ENCODE data around the gene RBM17.

- no peak for TF ChIP-seq FOXM1 (IDR thresholded peaks at IDR 0.05; ENCODE audit: borderline replicate concordance, low read depth)
- TF ChIP-seq, protein P1, sequence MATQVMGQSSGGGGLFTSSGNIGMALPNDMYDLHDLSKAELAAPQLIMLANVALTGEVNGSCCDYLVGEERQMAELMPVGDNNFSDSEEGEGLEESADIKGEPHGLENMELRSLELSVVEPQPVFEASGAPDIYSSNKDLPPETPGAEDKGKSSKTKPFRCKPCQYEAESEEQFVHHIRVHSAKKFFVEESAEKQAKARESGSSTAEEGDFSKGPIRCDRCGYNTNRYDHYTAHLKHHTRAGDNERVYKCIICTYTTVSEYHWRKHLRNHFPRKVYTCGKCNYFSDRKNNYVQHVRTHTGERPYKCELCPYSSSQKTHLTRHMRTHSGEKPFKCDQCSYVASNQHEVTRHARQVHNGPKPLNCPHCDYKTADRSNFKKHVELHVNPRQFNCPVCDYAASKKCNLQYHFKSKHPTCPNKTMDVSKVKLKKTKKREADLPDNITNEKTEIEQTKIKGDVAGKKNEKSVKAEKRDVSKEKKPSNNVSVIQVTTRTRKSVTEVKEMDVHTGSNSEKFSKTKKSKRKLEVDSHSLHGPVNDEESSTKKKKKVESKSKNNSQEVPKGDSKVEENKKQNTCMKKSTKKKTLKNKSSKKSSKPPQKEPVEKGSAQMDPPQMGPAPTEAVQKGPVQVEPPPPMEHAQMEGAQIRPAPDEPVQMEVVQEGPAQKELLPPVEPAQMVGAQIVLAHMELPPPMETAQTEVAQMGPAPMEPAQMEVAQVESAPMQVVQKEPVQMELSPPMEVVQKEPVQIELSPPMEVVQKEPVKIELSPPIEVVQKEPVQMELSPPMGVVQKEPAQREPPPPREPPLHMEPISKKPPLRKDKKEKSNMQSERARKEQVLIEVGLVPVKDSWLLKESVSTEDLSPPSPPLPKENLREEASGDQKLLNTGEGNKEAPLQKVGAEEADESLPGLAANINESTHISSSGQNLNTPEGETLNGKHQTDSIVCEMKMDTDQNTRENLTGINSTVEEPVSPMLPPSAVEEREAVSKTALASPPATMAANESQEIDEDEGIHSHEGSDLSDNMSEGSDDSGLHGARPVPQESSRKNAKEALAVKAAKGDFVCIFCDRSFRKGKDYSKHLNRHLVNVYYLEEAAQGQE (IDR thresholded peaks at IDR 0.05; ENCODE audit: low read depth): no peak
- TF ChIP-seq EP300 (IDR thresholded peaks at IDR 0.05; ENCODE audit: borderline replicate concordance): no peak
- TF ChIP-seq YY1 (IDR thresholded peaks at IDR 0.05; ENCODE audit: low read depth): no peak
- no peak for TF ChIP-seq CREB1 (IDR thresholded peaks at IDR 0.05; ENCODE audit: low read depth)
- no peak for TF ChIP-seq EGR1 (IDR thresholded peaks at IDR 0.05)
- TF ChIP-seq NFIC (IDR thresholded peaks at IDR 0.05): no peak
- TF ChIP-seq, protein P2, sequence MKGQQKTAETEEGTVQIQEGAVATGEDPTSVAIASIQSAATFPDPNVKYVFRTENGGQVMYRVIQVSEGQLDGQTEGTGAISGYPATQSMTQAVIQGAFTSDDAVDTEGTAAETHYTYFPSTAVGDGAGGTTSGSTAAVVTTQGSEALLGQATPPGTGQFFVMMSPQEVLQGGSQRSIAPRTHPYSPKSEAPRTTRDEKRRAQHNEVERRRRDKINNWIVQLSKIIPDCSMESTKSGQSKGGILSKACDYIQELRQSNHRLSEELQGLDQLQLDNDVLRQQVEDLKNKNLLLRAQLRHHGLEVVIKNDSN (IDR thresholded peaks at IDR 0.05): no peak
- TF ChIP-seq, protein P3, sequence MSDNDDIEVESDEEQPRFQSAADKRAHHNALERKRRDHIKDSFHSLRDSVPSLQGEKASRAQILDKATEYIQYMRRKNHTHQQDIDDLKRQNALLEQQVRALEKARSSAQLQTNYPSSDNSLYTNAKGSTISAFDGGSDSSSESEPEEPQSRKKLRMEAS (IDR thresholded peaks at IDR 0.05): no peak
- TF ChIP-seq CEBPB (IDR thresholded peaks at IDR 0.05): no peak
- no peak for TF ChIP-seq RAD21 (IDR thresholded peaks at IDR 0.05; ENCODE audit: low read depth)
- no peak for TF ChIP-seq TCF12 (IDR thresholded peaks at IDR 0.05; ENCODE audit: low read depth)
Observed at GRCh38 chr10:6053303-6053702, 35.5 kb upstream of the RBM17 start.
